H1 (cell line): ENCODE measurements around the gene ARHGAP26. TPM values are rescaled to one million over a fixed set of nuclear protein-coding genes. Genes with fewer than 3 reads are reported as not detected.

ENCODE experiments used
- CTCF ChIA-PET: fragments of 300-600 bp; sonication (Branson Sonifier 250); formaldehyde crosslinking; loops from one replicate; lab custom pipeline; 2021; ENCODE audit not compliant: partially characterized antibody; lab: Charles Lee
- POLR2A ChIA-PET: fragments of 300-600 bp; sonication (Branson Sonifier 250); formaldehyde crosslinking; loops from one replicate; lab custom pipeline; 2021; ENCODE audit warnings: inconsistent platforms; ENCODE audit not compliant: partially characterized antibody; lab: Charles Lee
- DNase-seq, 2 experiments: peaks; one replicate each; pipeline versions ENCODE4 v3.0.0 to v3.0.0-alpha.2; 2010 to 2022; ENCODE audit warnings: low spot score in 2 of 2, low read depth in 1 of 2, mixed read lengths in 1 of 2
- FAIRE-seq: peaks from 2 replicates; lab custom pipeline; 2011; peaks lifted over from hg19 to GRCh38; lab: Jason Lieb, UNC
- H2AFZ ChIP-seq: 2 replicates; pipeline ENCODE4 v1.8.1; 2012; ENCODE audit warnings: low read length, inconsistent platforms
- H2AK5ac ChIP-seq: 2 replicates; pipeline ENCODE4 v1.6.1; 2013; ENCODE audit warnings: low read depth, low read length
- H2BK120ac ChIP-seq: replicated peaks from 2 replicates; pipeline ENCODE3; 2013; ENCODE audit warnings: low read depth, low read length, inconsistent platforms
- H2BK12ac ChIP-seq: 2 replicates; pipeline ENCODE4 v1.6.1; 2013; ENCODE audit warnings: low read depth, low read length
- H2BK15ac ChIP-seq: 2 replicates; pipeline ENCODE4 v1.6.1; 2013; ENCODE audit warnings: low read length
- H2BK20ac ChIP-seq: 2 replicates; pipeline ENCODE4 v1.6.1; 2013; ENCODE audit warnings: low read length
- H2BK5ac ChIP-seq: 2 replicates; pipeline ENCODE4 v1.6.1; 2013; ENCODE audit warnings: low read depth, low read length
- H3K14ac ChIP-seq: 2 replicates; pipeline ENCODE4 v1.6.1; 2013; ENCODE audit warnings: inconsistent platforms; ENCODE audit not compliant: insufficient read length
- H3K18ac ChIP-seq: 2 replicates; pipeline ENCODE4 v1.6.1; 2013; ENCODE audit warnings: low read length; ENCODE audit errors: extremely low read depth
- H3K23ac ChIP-seq: 2 replicates; pipeline ENCODE4 v1.6.1; 2013; ENCODE audit warnings: inconsistent platforms; ENCODE audit not compliant: insufficient read length
- H3K23me2 ChIP-seq: 2 replicates; pipeline ENCODE4 v1.6.1; 2013; ENCODE audit warnings: low read depth, low read length
- H3K27ac ChIP-seq: 2 replicates; pipeline ENCODE4 v1.6.1; 2011; ENCODE audit warnings: low read depth, low read length, inconsistent platforms
- H3K27me3 ChIP-seq, 4 experiments: replicated peaks in 1 of 4; 1 replicate in 1 of 4; 2 replicates in 3 of 4; pipeline versions ENCODE4 v1.6.1 to v1.8.1; 2011 to 2013; ENCODE audit warnings: low read length in 3 of 4, mild to moderate bottlenecking in 3 of 4, inconsistent platforms in 2 of 4, mixed read lengths in 2 of 4, moderate library complexity in 1 of 4; ENCODE audit not compliant: control insufficient read depth in 3 of 4, insufficient read depth in 3 of 4; ENCODE audit errors: extremely low read depth in 1 of 4
- H3K36me3 ChIP-seq, 4 experiments: 2 replicates each; pipeline versions ENCODE4 v1.6.1 to v1.8.1; 2011 to 2013; ENCODE audit warnings: mild to moderate bottlenecking in 4 of 4, low read length in 3 of 4, moderate library complexity in 2 of 4, control low read depth in 1 of 4, inconsistent platforms in 1 of 4; ENCODE audit not compliant: insufficient read depth in 4 of 4, control insufficient read depth in 2 of 4
- H3K4ac ChIP-seq: replicated peaks from 2 replicates; pipeline ENCODE3; 2013; ENCODE audit warnings: low read length, low read depth, mixed read lengths, inconsistent platforms; ENCODE audit not compliant: insufficient read length
- H3K4me1 ChIP-seq, 4 experiments: replicated peaks in 1 of 4; 1 replicate in 1 of 4; 2 replicates in 3 of 4; pipeline versions ENCODE4 v1.6.1 to v1.8.1; 2011 to 2013; ENCODE audit warnings: low read length in 3 of 4, inconsistent platforms in 2 of 4, mixed read lengths in 1 of 4; ENCODE audit not compliant: insufficient read depth in 4 of 4, control insufficient read depth in 3 of 4
- H3K4me2 ChIP-seq, 2 experiments: 2 replicates each; pipeline versions ENCODE4 v1.6.1 to v1.8.1; 2011 to 2013; ENCODE audit warnings: low read depth in 2 of 2, low read length in 2 of 2, control low read depth in 1 of 2, inconsistent platforms in 1 of 2, mild to moderate bottlenecking in 1 of 2; ENCODE audit not compliant: insufficient read depth in 1 of 2
- H3K4me3 ChIP-seq, 4 experiments: fragments of 200-600, 300-600 bp in 1 of 4; sonication (generic), shearing (Covaris generic), sonication (Bioruptor Twin) in 1 of 4; 2 replicates each; pipeline versions ENCODE4 v1.5.1 to v1.8.1; 2011 to 2016; ENCODE audit warnings: low read length in 4 of 4, low read depth in 3 of 4, control low read depth in 2 of 4, inconsistent platforms in 2 of 4, mild to moderate bottlenecking in 2 of 4, mixed read lengths in 1 of 4, moderate library complexity in 1 of 4; ENCODE audit not compliant: insufficient read depth in 2 of 4; ENCODE audit errors: extremely low read depth in 1 of 4
- H3K56ac ChIP-seq: replicated peaks from 2 replicates; pipeline ENCODE3; 2013; ENCODE audit warnings: low read depth, mild to moderate bottlenecking, mixed read lengths, low read length, inconsistent platforms; ENCODE audit not compliant: insufficient read length
- H3K79me1 ChIP-seq: 2 replicates; pipeline ENCODE4 v1.6.1; 2013; ENCODE audit warnings: low read depth, low read length, control low read depth
- H3K79me2 ChIP-seq, 2 experiments: 2 replicates each; pipeline versions ENCODE4 v1.6.1 to v1.8.1; 2012 to 2013; ENCODE audit warnings: low read length in 2 of 2, mild to moderate bottlenecking in 2 of 2, inconsistent platforms in 1 of 2; ENCODE audit not compliant: insufficient read depth in 2 of 2, control insufficient read depth in 1 of 2
- H3K9ac ChIP-seq, 4 experiments: replicated peaks in 1 of 4; 1 replicate in 1 of 4; 2 replicates in 3 of 4; pipeline versions ENCODE4 v1.6.1 to v1.8.1; 2011 to 2013; ENCODE audit warnings: low read depth in 3 of 4, low read length in 3 of 4, control low read depth in 2 of 4, mild to moderate bottlenecking in 2 of 4, moderate library complexity in 2 of 4, inconsistent platforms in 1 of 4; ENCODE audit errors: extremely low read depth in 1 of 4
- H3K9me3 ChIP-seq, 2 experiments: 2 replicates each; pipeline versions ENCODE4 v1.6.1 to v1.8.1; 2012 to 2013; ENCODE audit warnings: mild to moderate bottlenecking in 2 of 2, moderate library complexity in 2 of 2, control low read depth in 1 of 2, inconsistent platforms in 1 of 2, low read depth in 1 of 2, low read length in 1 of 2, mixed read lengths in 1 of 2; ENCODE audit not compliant: insufficient read depth in 2 of 2
- H4K20me1 ChIP-seq, 2 experiments: replicated peaks in 1 of 2; 2 replicates each; pipeline versions ENCODE3 to v1.8.1; 2011 to 2013; ENCODE audit warnings: inconsistent platforms in 2 of 2, low read length in 2 of 2, mild to moderate bottlenecking in 1 of 2; ENCODE audit not compliant: insufficient read depth in 2 of 2, control insufficient read depth in 1 of 2
- H4K5ac ChIP-seq: 2 replicates; pipeline ENCODE4 v1.6.1; 2013; ENCODE audit warnings: low read length, low read depth, mixed read lengths, inconsistent platforms; ENCODE audit not compliant: insufficient read length
- H4K8ac ChIP-seq: 2 replicates; pipeline ENCODE4 v1.8.0; 2013; ENCODE audit warnings: mild to moderate bottlenecking, moderate library complexity, low read length, inconsistent platforms; ENCODE audit not compliant: insufficient read depth; ENCODE audit errors: extremely low read depth
- H4K91ac ChIP-seq: replicated peaks from 2 replicates; pipeline ENCODE3; 2013; ENCODE audit warnings: low read length, mixed read lengths, inconsistent platforms; ENCODE audit not compliant: insufficient read length
- ASH2L ChIP-seq: fragments of 200-600, 300-600 bp; sonication (generic); IDR thresholded peaks from one replicate; pipeline ENCODE4 v1.7.1; 2017; ENCODE audit warnings: low read length
- BCL11A ChIP-seq, 2 experiments: IDR thresholded peaks; one replicate each; pipeline ENCODE4 v1.6.1; 2011; ENCODE audit warnings: low read depth in 2 of 2, low read length in 2 of 2, mild to moderate bottlenecking in 2 of 2
- BRCA1 ChIP-seq: IDR thresholded peaks from 2 replicates; pipeline ENCODE4 v1.6.1; 2012; ENCODE audit warnings: low read depth, low read length, improper control_type of control experiment
- CHD2 ChIP-seq: IDR thresholded peaks from 2 replicates; pipeline ENCODE4 v1.6.1; 2012; ENCODE audit warnings: low read length, improper control_type of control experiment
- CREB1 ChIP-seq: IDR thresholded peaks from 2 replicates; pipeline ENCODE4 v1.6.1; 2012; ENCODE audit warnings: inconsistent platforms
- GABPA ChIP-seq: IDR thresholded peaks from 2 replicates; pipeline ENCODE4 v1.6.1; 2011; ENCODE audit warnings: mild to moderate bottlenecking, low read length, moderate library complexity, borderline replicate concordance; ENCODE audit not compliant: insufficient read depth
- KDM1A ChIP-seq: fragments of 200-600, 300-600 bp; sonication (generic); IDR thresholded peaks from 2 replicates; pipeline ENCODE4 v1.7.1; 2016; ENCODE audit warnings: mild to moderate bottlenecking, low read length, borderline replicate concordance
- NRF1 ChIP-seq: IDR thresholded peaks from 2 replicates; pipeline ENCODE4 v1.6.1; 2011; ENCODE audit warnings: mild to moderate bottlenecking, low read depth, low read length, improper control_type of control experiment
- PHF8 ChIP-seq: fragments of 200-600 bp; sonication (generic); conservative IDR thresholded peaks from 2 replicates; pipeline ENCODE4 v1.7.1; 2012; ENCODE audit warnings: low read depth, mild to moderate bottlenecking, inconsistent platforms, low read length, moderate library complexity
- RFX5 ChIP-seq: IDR thresholded peaks from 2 replicates; pipeline ENCODE4 v1.6.1; 2011; ENCODE audit warnings: low read depth, low read length, improper control_type of control experiment, borderline replicate concordance
- SIRT6 ChIP-seq: IDR thresholded peaks from one replicate; pipeline ENCODE4 v1.7.1; 2012; ENCODE audit warnings: low read length, inconsistent platforms
- SP1 ChIP-seq: IDR thresholded peaks from 2 replicates; pipeline ENCODE4 v1.6.1; 2011; ENCODE audit warnings: low read depth, low read length
- SP2 ChIP-seq: IDR thresholded peaks from 2 replicates; pipeline ENCODE4 v1.6.1; 2012; ENCODE audit warnings: mild to moderate bottlenecking, low read length, inconsistent platforms
- SP4 ChIP-seq: IDR thresholded peaks from 2 replicates; pipeline ENCODE4 v1.6.1; 2012; ENCODE audit warnings: low read length, inconsistent platforms
- SUZ12 ChIP-seq: fragments of 200-600 bp; sonication (generic); IDR thresholded peaks from 2 replicates; pipeline ENCODE4 v1.6.1; 2012; ENCODE audit warnings: mild to moderate bottlenecking, inconsistent platforms, low read length, moderate library complexity, mixed read lengths
- WGBS, 2 experiments: shearing (Covaris generic) in 1 of 2; methylation state at CpG; one replicate each; pipeline versions ENCODE4 v1.1.6 to v1.1.7; 2013 to 2015; ENCODE audit warnings: low lambda C conversion rate in 2 of 2, mixed read lengths in 2 of 2, inconsistent platforms in 1 of 2, low coverage in 1 of 2, missing lambda C conversion rate in 1 of 2; ENCODE audit not compliant: insufficient replicate concordance in 2 of 2, insufficient coverage in 1 of 2, insufficient read length in 1 of 2; ENCODE audit errors: extremely low coverage in 1 of 2, missing lambda C conversion rate in 1 of 2; 5-methylcytosine and 5-hydroxymethylcytosine counted together
- polyA plus RNA-seq, 7 experiments: library from polyadenylated mRNA; depleted of rRNA in 3 of 7; stranded (reverse) in 5 of 7; unstranded in 2 of 7; fragments of >200 nt in 5 of 7; fragments of 200-250 nt in 2 of 7; gene quantifications; 1 replicate in 5 of 7; 2 replicates in 1 of 7; 4 replicates in 1 of 7; pipeline versions ENCODE4 v1.2.1 to v1.2.3, GENCODE V29; 2011 to 2013; ENCODE audit warnings: missing spikeins in 2 of 7, mixed read lengths in 2 of 7
- total RNA-seq: library from RNA; stranded (reverse); fragmentation: NEBNext Ultra II Directional; extraction: Animal tissue kit (Norgen Biotek cat#: 25700); gene quantifications from 2 replicates; pipeline ENCODE4 v1.2.1, GENCODE V29; 2021
- TF ChIP-seq, protein P1 (sequence below): IDR thresholded peaks from 2 replicates; pipeline ENCODE4 v1.6.1; 2012; ENCODE audit warnings: inconsistent platforms

Gene ARHGAP26
- total and polyA plus RNA-seq, 2 of the 8 experiments (the other 6 are each of a cell fraction or from before 2014, with no cell fraction given), result 7.1 to 24.8 TPM

DNA sequence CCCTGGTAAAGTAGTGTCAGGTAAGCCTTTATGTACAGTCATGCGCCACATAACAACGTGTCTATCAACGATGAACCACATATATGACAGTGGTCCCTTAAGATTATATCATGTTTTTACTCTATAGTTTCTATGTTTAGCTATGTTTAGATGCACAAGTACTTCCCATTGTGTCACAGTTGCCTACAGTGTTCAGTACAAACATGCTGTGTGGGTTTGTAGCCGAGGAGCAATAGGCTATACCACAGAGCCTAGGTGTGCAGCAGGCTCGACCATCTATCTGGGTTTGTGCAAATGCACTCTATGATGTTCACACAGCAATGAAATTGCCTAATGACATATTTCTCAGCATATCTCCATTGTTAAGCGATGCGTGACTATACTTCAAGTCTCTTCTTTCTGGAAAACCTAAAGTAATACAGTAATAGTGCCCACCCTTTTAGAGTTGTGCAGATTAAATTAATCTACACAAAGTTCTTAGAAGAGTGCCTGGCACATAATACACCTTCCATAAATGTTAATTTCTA, 295.9 kb downstream of the ARHGAP26 start:
- DNase-seq (no peak), FAIRE-seq (no peak)
- no peak overlapping the region for H3K4me3 ChIP-seq
- no peak overlapping the region for H3K9ac ChIP-seq
- H4K8ac ChIP-seq, result no peak overlapping the region
- no peak overlapping the region for H2BK20ac ChIP-seq
- H3K56ac ChIP-seq, result no peak overlapping the region
- no peak overlapping the region for H2BK5ac ChIP-seq
- H3K4me1 ChIP-seq, result peaks cover 0 to 4% (median 1%) of the 10 kb centered on the region in 4 experiments; a peak in 3 of 7 replicates
- no peak overlapping the region for H3K27ac ChIP-seq
- ChIA-PET POLR2A (no interaction called here), CTCF (interaction anchor here (0.6 to 1.4 kb wide), 3 partner anchors 9 to 539 kb away, joined by 3 to 8 read pairs (median 4); no protein-coding TSS in a partner anchor)
- no peak overlapping the region for H2AK5ac ChIP-seq
- no peak overlapping the region for H2BK12ac ChIP-seq
- no peaks in the 10 kb centered on the region for H3K27me3 ChIP-seq
- no peak overlapping the region for H4K91ac ChIP-seq
- no peak overlapping the region for H3K4me2 ChIP-seq
- no peak overlapping the region for H2AFZ ChIP-seq
- no peak overlapping the region for H3K14ac ChIP-seq
- H4K5ac ChIP-seq, result no peak overlapping the region
- no peaks in the 10 kb centered on the region; the same call in 1 of the 2 replicates for H3K79me1 ChIP-seq
- H2BK120ac ChIP-seq, result no peak overlapping the region
- no peak overlapping the region for H2BK15ac ChIP-seq
- H3K79me2 ChIP-seq, result no peaks in the 10 kb centered on the region
- no peak overlapping the region for H3K4ac ChIP-seq
- H3K36me3 ChIP-seq, result peaks cover 0 to 5% (median 2%) of the 10 kb centered on the region in 4 experiments; a peak in 3 of 8 replicates
- H4K20me1 ChIP-seq, result no peaks in the 10 kb centered on the region
- no peak overlapping the region for H3K18ac ChIP-seq
- no peaks in the 10 kb centered on the region for H3K23me2 ChIP-seq
- H3K23ac ChIP-seq, result no peak overlapping the region
- H3K9me3 ChIP-seq, result peaks cover 0 to 3% of the 10 kb centered on the region in 2 experiments; a peak in 1 of 4 replicates
- 88% methylated on average over 7 of the region's 7 CpGs; no CpG with 5 or more reads in 1 of the 2 experiments for WGBS, 2 experiments
- TF ChIP-seq GABPA (no peak), SP1 (no peak), ASH2L (no peak), SIRT6 (no peak), SP4 (no peak), KDM1A (no peak), CREB1 (no peak), RFX5 (no peak), CHD2 (no peak), SP2 (no peak), BRCA1 (no peak), PHF8 (no peak), BCL11A (IDR thresholded peaks at IDR 0.05; ENCODE audit: low read depth in 2 of 2, low read length in 2 of 2) (no peak), NRF1 (no peak), SUZ12 (no peak)
- TF ChIP-seq, protein P1, sequence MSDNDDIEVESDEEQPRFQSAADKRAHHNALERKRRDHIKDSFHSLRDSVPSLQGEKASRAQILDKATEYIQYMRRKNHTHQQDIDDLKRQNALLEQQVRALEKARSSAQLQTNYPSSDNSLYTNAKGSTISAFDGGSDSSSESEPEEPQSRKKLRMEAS, result no peak
